Activated CD8-positive, alpha-beta memory T cell treated with anti-CD3 and anti-CD28 coated beads for 1 hour (primary cell): ENCODE results near the gene RARB.

ENCODE experiments used
- DNase-seq, 2 donors: peaks; one replicate each; pipeline ENCODE4 v3.0.0-alpha.2; 2020; ENCODE audit warnings: low read depth in 1 of 2; ENCODE audit errors: extremely low read depth in 1 of 2

The RARB gene

GRCh38 chr3:25542492-25543039 lies 114.5 kb downstream of the RARB start:
- DNase-seq = no peak

GRCh38 chr3:25547103-25547502 lies 119.0 kb downstream of the RARB start:
- DNase-seq = no peak

- no peak for DNase-seq
Measured at GRCh38 chr3:25547943-25548674, 120.0 kb downstream of the RARB start.

- no peak for DNase-seq
Measured at GRCh38 chr3:25548836-25549235, 120.8 kb downstream of the RARB start.

GRCh38 chr3:25552251-25552650 lies 124.2 kb downstream of the RARB start:
- no peak for DNase-seq

- no peak for DNase-seq
Measured at GRCh38 chr3:25554376-25554775, 126.3 kb downstream of the RARB start.

GRCh38 chr3:25555695-25556437 lies 127.8 kb downstream of the RARB start:
- no peak for DNase-seq

- no peak for DNase-seq
Measured at GRCh38 chr3:25556447-25556846, 128.4 kb downstream of the RARB start.

GRCh38 chr3:25557694-25558093 lies 129.6 kb downstream of the RARB start:
- DNase-seq = no peak

- no peak for DNase-seq
Measured at GRCh38 chr3:25558121-25558520, 130.1 kb downstream of the RARB start.

- DNase-seq = no peak
Measured at GRCh38 chr3:25558796-25559195, 130.7 kb downstream of the RARB start.

- DNase-seq = no peak
Measured at GRCh38 chr3:25563601-25564000, 135.5 kb downstream of the RARB start.

- DNase-seq = no peak
Measured at GRCh38 chr3:25564075-25564474, 136.0 kb downstream of the RARB start.

- DNase-seq = no peak
Measured at GRCh38 chr3:25565807-25566206, 137.7 kb downstream of the RARB start.

GRCh38 chr3:25566358-25566920 lies 138.4 kb downstream of the RARB start:
- no peak for DNase-seq

GRCh38 chr3:25567388-25567787 lies 139.3 kb downstream of the RARB start:
- DNase-seq = no peak

GRCh38 chr3:25567806-25568524 lies 139.9 kb downstream of the RARB start:
- DNase-seq = no peak

- no peak for DNase-seq
Measured at GRCh38 chr3:25568525-25569078, 140.5 kb downstream of the RARB start.

GRCh38 chr3:25571285-25571684 lies 143.2 kb downstream of the RARB start:
- DNase-seq = no peak

GRCh38 chr3:25572336-25572735 lies 144.3 kb downstream of the RARB start:
- no peak for DNase-seq

- no peak for DNase-seq
Measured at GRCh38 chr3:25572919-25573385, 144.9 kb downstream of the RARB start.
